ENCODE results near the gene IL21R.
"Not testable (repeated sequence)": the region's sequence is repeated elsewhere in the genome, so short reads cannot be mapped to it uniquely, and the experiment has no call there.

IL21R gene

GRCh38 chr16:27446721-27447120, 44.7 kb downstream of the IL21R start:
- peak; percentile 40 to 52 for DNase-seq

- no peak for DNase-seq
Measured at GRCh38 chr16:27447301-27447700, 45.3 kb downstream of the IL21R start.

DNA sequence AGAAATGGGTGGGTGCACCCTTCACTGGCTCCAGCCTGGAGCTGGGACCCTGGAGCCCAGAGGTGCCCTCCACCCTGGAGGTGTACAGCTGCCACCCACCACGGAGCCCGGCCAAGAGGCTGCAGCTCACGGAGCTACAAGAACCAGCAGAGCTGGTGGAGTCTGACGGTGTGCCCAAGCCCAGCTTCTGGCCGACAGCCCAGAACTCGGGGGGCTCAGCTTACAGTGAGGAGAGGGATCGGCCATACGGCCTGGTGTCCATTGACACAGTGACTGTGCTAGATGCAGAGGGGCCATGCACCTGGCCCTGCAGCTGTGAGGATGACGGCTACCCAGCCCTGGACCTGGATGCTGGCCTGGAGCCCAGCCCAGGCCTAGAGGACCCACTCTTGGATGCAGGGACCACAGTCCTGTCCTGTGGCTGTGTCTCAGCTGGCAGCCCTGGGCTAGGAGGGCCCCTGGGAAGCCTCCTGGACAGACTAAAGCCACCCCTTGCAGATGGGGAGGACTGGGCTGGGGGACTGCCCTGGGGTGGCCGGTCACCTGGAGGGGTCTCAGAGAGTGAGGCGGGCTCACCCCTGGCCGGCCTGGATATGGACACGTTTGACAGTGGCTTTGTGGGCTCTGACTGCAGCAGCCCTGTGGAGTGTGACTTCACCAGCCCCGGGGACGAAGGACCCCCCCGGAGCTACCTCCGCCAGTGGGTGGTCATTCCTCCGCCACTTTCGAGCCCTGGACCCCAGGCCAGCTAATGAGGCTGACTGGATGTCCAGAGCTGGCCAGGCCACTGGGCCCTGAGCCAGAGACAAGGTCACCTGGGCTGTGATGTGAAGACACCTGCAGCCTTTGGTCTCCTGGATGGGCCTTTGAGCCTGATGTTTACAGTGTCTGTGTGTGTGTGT, 46.8 kb downstream of the IL21R start:
- DNase-seq: no peak

DNA sequence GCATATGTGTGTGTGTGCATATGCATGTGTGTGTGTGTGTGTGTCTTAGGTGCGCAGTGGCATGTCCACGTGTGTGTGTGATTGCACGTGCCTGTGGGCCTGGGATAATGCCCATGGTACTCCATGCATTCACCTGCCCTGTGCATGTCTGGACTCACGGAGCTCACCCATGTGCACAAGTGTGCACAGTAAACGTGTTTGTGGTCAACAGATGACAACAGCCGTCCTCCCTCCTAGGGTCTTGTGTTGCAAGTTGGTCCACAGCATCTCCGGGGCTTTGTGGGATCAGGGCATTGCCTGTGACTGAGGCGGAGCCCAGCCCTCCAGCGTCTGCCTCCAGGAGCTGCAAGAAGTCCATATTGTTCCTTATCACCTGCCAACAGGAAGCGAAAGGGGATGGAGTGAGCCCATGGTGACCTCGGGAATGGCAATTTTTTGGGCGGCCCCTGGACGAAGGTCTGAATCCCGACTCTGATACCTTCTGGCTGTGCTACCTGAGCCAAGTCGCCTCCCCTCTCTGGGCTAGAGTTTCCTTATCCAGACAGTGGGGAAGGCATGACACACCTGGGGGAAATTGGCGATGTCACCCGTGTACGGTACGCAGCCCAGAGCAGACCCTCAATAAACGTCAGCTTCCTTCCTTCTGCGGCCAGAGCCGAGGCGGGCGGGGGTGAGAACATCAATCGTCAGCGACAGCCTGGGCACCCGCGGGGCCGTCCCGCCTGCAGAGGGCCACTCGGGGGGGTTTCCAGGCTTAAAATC, 47.6 kb downstream of the IL21R start:
- peak; percentile 71 to 74 for DNase-seq

DNA sequence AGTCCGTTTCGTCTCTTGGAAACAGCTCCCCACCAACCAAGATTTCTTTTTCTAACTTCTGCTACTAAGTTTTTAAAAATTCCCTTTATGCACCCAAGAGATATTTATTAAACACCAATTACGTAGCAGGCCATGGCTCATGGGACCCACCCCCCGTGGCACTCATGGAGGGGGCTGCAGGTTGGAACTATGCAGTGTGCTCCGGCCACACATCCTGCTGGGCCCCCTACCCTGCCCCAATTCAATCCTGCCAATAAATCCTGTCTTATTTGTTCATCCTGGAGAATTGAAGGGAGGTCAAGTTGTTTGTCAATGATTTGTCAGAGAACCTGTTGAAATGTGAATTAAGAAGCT, 48.2 kb downstream of the IL21R start:
- no peak for DNase-seq

DNA sequence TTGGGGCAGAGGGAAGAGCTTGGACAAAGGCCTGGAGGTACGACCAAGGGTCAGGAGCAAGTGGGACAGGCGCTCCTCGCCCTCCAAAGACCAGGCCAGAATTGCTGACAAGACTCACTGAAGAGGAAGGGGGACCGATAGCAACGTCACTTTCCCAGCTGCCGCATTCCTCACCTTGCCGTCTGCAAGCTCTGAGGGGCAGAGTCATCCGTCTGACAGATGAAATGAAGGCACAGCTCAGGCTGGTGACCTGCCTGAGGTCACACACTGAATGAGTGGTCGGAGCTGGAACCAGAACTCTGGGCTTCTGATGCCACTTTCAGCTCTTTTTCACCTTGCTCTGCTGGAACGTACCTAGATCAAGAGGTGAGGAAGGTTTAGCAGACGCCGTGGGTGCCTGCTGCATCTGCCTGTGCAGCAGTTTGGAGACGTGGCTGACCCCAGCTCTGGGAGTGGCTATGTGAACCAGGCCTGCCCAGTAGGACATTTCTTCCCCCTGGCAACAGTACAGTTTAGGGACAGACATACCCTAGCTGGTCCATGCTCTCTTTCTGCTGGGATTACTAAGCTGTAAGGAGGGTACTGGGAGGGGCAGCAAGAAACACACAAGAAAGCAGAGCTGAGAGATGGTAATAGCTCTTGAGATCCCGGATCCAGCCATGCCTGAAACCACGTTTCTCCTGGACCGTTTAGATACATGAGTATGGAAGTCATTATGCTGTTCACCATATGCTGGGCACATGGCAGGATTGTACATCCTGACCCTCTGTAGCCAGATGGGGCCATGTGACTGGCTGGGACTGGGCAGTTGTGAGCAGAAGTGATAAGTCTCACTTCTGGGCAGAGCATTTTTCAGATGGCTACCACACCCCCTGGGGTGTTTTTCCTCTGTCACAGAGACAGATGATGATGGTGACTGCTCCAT, 50.9 kb downstream of the IL21R start:
- no peak for DNase-seq

- no peak for DNase-seq
Measured at GRCh38 chr16:27453494-27453825, 51.5 kb downstream of the IL21R start.

DNA sequence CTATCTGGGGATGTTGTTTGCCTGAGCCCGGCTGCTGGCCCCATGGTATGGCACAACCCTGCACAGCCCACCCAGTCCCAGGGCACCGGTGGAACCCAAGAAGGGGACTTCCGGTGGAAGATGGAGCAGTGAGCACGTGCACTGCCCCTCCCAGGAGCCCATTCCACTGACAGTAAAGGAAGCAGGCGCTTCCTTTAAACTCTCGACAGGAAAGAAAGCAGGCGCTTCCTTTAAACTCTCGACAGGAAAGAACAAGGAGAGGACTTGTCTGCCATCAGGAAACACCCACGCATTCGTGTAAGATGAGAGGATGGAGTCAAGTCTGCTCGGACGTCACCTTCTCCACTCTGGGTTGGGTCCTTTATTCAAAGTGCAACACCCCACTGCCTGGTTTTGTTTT, 53.7 kb downstream of the IL21R start:
- no peak for DNase-seq

- not testable (repeated sequence) for DNase-seq
Measured at GRCh38 chr16:27457605-27457900, 55.6 kb downstream of the IL21R start.

DNA sequence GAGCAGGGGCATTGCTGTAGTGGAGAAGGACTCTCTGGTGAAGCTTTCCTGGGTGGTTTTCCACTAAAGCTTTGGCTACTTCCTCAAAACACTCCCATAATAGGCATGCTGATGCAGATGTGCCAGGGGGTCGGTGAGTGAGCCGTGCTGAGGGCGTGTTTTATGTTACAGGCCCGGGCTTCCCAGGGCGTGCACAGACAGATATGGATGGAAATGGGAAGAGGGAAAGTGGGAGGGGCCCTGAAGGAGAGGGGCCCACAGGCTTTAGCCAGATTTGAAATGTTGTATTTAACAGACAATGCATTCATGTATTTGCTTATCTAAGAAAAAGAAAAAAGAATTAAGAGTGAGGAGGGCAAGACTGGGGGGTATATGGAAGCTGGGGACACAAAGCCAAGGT, 56.3 kb downstream of the IL21R start:
- no peak for DNase-seq

DNA sequence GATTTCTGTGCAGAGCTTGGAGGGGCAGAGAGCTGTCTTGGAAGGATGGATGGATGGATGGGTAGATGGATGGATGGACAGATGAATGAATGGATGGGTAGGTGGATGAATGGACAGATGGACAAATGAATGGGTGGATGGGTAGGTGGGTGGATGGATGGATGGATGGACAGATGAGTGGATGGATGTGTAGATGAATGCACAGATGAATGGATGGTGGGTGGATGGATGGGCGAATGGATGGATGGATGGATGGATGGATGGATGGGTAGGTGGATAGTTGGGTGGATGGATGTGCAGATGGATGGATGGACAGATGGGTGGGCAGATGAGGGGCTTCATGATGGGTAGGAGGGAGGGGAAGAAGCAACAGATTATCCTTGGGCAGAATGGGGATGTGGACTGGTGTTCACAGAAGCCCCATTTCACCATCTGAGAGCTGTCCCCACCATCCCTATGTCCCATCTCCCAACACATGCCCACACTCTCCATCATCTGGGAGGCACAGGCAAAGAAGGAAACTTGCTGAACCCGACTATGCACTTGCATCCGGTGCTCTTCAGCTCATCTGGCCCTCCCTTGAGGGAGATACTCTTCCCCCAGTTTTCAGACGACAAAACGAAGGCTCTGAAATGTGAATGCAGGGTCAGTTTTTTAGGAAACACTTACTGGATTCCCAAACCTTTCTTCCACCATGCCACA, 57.2 kb downstream of the IL21R start:
- no peak for DNase-seq

DNA sequence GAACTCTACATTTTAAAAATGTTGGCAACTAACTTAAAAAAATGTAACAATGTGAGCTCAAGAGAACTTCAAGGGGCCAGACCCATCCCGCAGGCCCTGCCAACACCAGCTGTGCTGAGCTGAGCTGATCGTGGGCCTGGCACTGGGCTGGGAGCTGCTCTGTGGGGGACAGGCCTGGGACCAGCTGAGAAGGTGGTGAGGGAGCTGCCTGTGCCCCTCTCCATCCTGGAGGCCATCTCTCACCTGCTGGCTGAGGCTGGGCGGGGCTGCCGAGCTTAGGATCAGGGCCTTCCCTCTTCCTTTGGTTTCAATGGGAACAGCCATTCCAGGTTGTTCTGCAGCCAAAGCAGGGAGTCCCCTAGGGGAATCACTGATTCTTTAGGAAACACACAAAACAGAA, 58.2 kb downstream of the IL21R start:
- DNase-seq: no peak

- DNase-seq: no peak
Measured at GRCh38 chr16:27460663-27461482, 58.9 kb downstream of the IL21R start.

GRCh38 chr16:27461483-27462171, 59.7 kb downstream of the IL21R start:
- no peak for DNase-seq

GRCh38 chr16:27462200-27462845, 60.3 kb downstream of the IL21R start:
- DNase-seq: no peak

- no peak for DNase-seq
Measured at GRCh38 chr16:27462846-27463682, 61.1 kb downstream of the IL21R start.

DNA sequence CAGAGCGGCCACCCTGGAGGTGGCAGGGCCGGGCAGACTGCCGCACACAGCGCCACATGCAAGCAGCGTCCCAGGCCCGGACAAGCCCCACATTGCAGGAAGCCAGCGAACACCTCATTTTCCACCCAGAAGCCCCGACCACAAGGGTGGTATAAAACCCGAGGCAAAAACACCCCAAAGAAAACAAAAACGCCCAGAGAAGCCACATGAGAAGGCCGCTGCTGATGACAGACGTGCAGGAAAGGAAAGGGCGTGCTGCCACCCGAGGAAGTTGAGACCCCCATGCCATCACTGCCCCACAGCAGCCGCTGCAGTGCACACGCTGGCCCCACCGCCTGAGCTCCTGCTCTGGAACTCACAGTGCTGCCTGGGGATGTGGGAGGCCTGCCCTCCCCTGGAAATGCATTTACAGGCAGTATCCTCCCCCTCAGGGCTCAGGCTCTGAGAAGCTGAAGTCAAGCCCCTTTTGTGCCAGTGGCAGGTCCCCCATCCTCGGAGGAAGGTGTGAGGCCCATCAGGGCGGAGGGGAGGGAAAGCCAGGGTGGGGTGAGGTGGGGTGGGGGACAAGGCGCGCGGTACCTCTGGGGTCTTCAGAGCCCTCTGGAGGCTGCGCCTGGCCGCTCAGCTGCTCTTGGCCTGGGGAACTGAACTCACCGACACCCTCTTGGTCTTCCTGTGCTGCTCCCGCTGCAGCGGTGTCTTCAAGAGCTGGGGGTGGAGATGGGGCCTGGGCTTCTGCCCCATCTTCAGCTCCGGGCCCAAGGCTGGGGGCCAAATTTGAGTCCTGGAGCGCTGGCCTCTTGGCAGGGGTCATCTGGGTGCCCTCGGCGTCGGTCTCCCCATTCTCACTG, 62.0 kb downstream of the IL21R start:
- DNase-seq: no peak

DNA sequence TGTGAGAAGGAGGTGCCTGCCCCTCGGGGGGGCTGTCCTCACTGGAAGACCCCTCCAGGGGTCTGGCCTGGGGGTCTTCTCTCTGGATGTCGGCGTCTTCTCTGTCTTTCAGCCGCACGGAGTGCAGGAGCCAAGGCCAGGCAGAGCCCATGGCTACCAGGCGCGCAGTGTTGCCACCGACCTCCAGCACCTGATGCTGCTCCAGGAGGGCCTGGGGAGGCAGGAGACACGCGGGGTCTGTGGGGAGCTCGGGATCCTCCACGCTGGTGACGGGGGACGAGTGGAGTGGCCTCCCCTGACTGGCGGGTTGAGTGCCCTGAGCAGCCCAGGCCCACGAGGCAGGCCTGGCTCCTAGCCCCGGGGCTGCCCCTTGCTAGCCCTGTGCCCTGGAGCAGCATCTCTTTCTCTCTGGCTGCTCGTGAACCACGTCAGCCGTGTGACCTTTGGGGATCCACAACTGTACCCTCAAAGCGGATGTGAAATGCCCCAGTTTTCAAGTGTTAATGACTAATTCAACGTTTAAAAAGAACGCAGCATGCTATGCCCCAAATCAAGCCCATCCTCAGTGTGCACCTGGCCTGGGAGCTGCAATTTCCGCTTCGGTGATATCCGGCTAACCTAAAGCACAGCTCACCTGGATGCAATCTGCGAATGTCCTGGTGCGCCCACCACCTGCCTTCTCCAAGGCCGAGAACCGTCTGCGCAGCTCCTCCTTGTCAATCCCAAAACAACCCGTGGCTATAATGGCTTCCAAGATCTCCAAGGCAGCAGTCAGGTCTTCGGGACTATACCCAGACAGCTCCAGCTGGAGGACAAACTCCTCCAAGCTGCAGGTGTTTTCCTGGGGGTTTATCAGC, 62.9 kb downstream of the IL21R start:
- DNase-seq: no peak

Data from stimulated activated CD4-positive, alpha-beta T cell treated with anti-CD3 and anti-CD28 coated beads, Interleukin-2, amount 100 ng/mL, for 24 hours (primary cell).